CD14-positive monocyte (primary cell): ENCODE data around the gene PHC2. TPM values are rescaled to one million over a fixed set of nuclear protein-coding genes. Genes with fewer than 3 reads are reported as not detected.
A peak's percentile ranks its signal among the peaks of the same experiment; 100 is the strongest.

Experiments
- DNase-seq, 3 donors: peaks; one replicate each; pipeline ENCODE4 v3.0.0-alpha.2; 2011 to 2022
- H2AFZ ChIP-seq: 2 replicates; pipeline ENCODE4 v1.6.0; 2012; ENCODE audit warnings: mild to moderate bottlenecking, low read depth, low read length, inconsistent platforms; ENCODE audit not compliant: insufficient read depth, poor library complexity, severe bottlenecking
- H3K27ac ChIP-seq, 2 donors: 1 replicate in 1 of 2; 2 replicates in 1 of 2; pipeline ENCODE4 v1.5.1; 2012 to 2013; ENCODE audit warnings: low read length in 2 of 2, control low read depth in 1 of 2, inconsistent platforms in 1 of 2, low read depth in 1 of 2, mild to moderate bottlenecking in 1 of 2
- H3K27me3 ChIP-seq, 2 donors: one replicate each; pipeline versions ENCODE4 v1.6.0 to v1.6.1; 2011 to 2013; ENCODE audit warnings: low read length in 2 of 2; ENCODE audit not compliant: control insufficient read depth in 2 of 2, insufficient read depth in 2 of 2
- H3K36me3 ChIP-seq, 2 donors: replicated peaks in 1 of 2; 1 replicate in 1 of 2; 2 replicates in 1 of 2; pipeline versions ENCODE4 v1.5.1 to v1.6.1; 2012 to 2013; ENCODE audit warnings: low read length in 2 of 2, control low read depth in 1 of 2, inconsistent platforms in 1 of 2, mild to moderate bottlenecking in 1 of 2; ENCODE audit not compliant: insufficient read depth in 2 of 2, control insufficient read depth in 1 of 2
- H3K4me1 ChIP-seq, 2 donors: 1 replicate in 1 of 2; 2 replicates in 1 of 2; pipeline versions ENCODE4 v1.5.1 to v1.6.1; 2012 to 2013; ENCODE audit warnings: low read length in 2 of 2, control low read depth in 1 of 2, inconsistent platforms in 1 of 2, mild to moderate bottlenecking in 1 of 2, moderate library complexity in 1 of 2; ENCODE audit not compliant: insufficient read depth in 2 of 2, control insufficient read depth in 1 of 2
- H3K4me2 ChIP-seq: replicated peaks from 2 replicates; pipeline ENCODE3; 2012; ENCODE audit warnings: low read length, moderate library complexity, mild to moderate bottlenecking; ENCODE audit not compliant: poor library complexity, severe bottlenecking; ENCODE audit errors: extremely low read depth
- H3K4me3 ChIP-seq, 3 experiments: fragments of 200-600 bp in 1 of 3; sonication (generic) in 1 of 3; replicated peaks in 1 of 3; 1 replicate in 2 of 3; 2 replicates in 1 of 3; pipeline ENCODE4 v1.5.1; 2011 to 2013; ENCODE audit warnings: low read length in 3 of 3, mild to moderate bottlenecking in 3 of 3, control low read depth in 2 of 3, low read depth in 2 of 3, inconsistent platforms in 1 of 3, moderate library complexity in 1 of 3
- H3K79me2 ChIP-seq: 2 replicates; pipeline ENCODE4 v1.6.0; 2012; ENCODE audit warnings: mild to moderate bottlenecking, control low read depth, inconsistent platforms, low read length, moderate library complexity; ENCODE audit not compliant: insufficient read depth
- H3K9ac ChIP-seq: 2 replicates; pipeline ENCODE4 v1.6.0; 2017; ENCODE audit warnings: low read length, mild to moderate bottlenecking; ENCODE audit not compliant: insufficient read depth, poor library complexity, severe bottlenecking
- H3K9me3 ChIP-seq, 2 donors: replicated peaks in 1 of 2; 1 replicate in 1 of 2; 2 replicates in 1 of 2; pipeline versions ENCODE4 v1.5.1 to v1.6.1; 2012 to 2013; ENCODE audit warnings: low read length in 2 of 2, control low read depth in 1 of 2; ENCODE audit not compliant: control insufficient read depth in 1 of 2, insufficient read depth in 1 of 2
- H4K20me1 ChIP-seq: 2 replicates; pipeline ENCODE4 v1.6.0; 2012; ENCODE audit warnings: mild to moderate bottlenecking, low read length, control low read depth, moderate library complexity; ENCODE audit not compliant: insufficient read depth
- H3K27ac Mint-ChIP-seq, 7 donors: one replicate each; pipeline ENCODE4 v1.8.0; 2020; ENCODE audit warnings: mild to moderate bottlenecking in 7 of 7, mixed read lengths in 7 of 7, moderate library complexity in 6 of 7, inconsistent platforms in 2 of 7
- H3K27me3 Mint-ChIP-seq, 3 donors: one replicate each; pipeline ENCODE4 v1.8.0; 2021 to 2022; ENCODE audit warnings: low read depth in 3 of 3, mild to moderate bottlenecking in 3 of 3, mixed read lengths in 3 of 3, moderate library complexity in 3 of 3, inconsistent platforms in 1 of 3
- H3K36me3 Mint-ChIP-seq, 2 donors: one replicate each; pipeline ENCODE4 v1.8.0; 2020; ENCODE audit warnings: mixed read lengths in 2 of 2, inconsistent platforms in 1 of 2, mild to moderate bottlenecking in 1 of 2
- H3K4me1 Mint-ChIP-seq: one replicate; pipeline ENCODE4 v1.8.0; 2020; ENCODE audit warnings: mild to moderate bottlenecking, mixed read lengths
- H3K4me3 Mint-ChIP-seq, 2 donors: one replicate each; pipeline ENCODE4 v1.8.0; 2020; ENCODE audit warnings: mild to moderate bottlenecking in 2 of 2, mixed read lengths in 2 of 2, moderate library complexity in 1 of 2
- H3K9me3 Mint-ChIP-seq, 7 donors: one replicate each; pipeline ENCODE4 v1.8.0; 2020 to 2022; ENCODE audit warnings: mixed read lengths in 7 of 7, mild to moderate bottlenecking in 6 of 7, moderate library complexity in 6 of 7, inconsistent platforms in 2 of 7
- CTCF ChIP-seq: fragments of 200-600 bp; IDR thresholded peaks from one replicate; pipeline ENCODE4 v1.8.0; 2022; ENCODE audit warnings: antibody characterized with exemption, mild to moderate bottlenecking
- WGBS: methylation state at CpG from one replicate; pipeline ENCODE4 v1.1.5; 2013; ENCODE audit warnings: missing lambda C conversion rate; ENCODE audit not compliant: insufficient coverage; 5-methylcytosine and 5-hydroxymethylcytosine counted together
- intact Hi-C, 2 donors: fragments of 100-400 bp; cut with micrococcal nuclease; formaldehyde crosslinking; loops; one replicate each; pipeline versions ENCODE4 v1.15.0 to v1.15.1; 2023
- polyA plus RNA-seq, 3 donors: library from polyadenylated mRNA; depleted of rRNA in 1 of 3; unstranded in 2 of 3; stranded (reverse) in 1 of 3; fragments of 300-500 nt in 2 of 3; fragments of >200 nt in 1 of 3; fragmentation: Illumina TruSeq in 2 of 3; gene quantifications; 1 replicate in 2 of 3; 2 replicates in 1 of 3; pipeline ENCODE4 v1.2.3, GENCODE V29; 2012 to 2021

PHC2 gene
- polyA plus RNA-seq, 3 donors, result 18.9 to 85.3 (median 53.1) TPM

DNA sequence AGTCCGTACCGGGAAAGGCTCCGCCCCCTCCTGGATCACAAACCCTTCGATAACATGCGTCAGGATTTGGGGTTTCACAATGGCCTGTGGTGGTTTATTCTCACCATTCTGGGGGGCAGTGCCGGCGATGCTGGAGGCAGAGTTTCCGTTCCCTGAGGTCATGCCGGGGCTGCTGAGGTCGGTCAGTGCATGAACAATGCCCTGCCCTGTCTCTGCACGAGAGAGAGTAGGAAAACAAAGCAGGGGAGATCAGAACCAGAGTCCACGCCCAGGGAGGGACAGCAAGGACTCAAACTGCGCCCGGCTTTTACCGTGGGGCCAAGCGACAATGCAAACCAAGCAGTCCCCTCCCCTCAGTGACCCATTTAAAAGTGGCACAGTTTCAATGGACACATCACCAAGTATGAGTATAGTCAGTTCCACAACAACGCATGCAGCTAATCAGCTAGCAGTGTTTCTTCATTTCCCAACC lies 96.8 kb downstream of the PHC2 start:
- 40% methylated on average over 15 of the region's 17 CpGs for WGBS
- no peak overlapping the region for H2AFZ ChIP-seq
- H3K27me3 Mint-ChIP-seq, result no peaks in the 10 kb centered on the region
- peaks cover 75% of the 10 kb centered on the region for H3K79me2 ChIP-seq
- H3K4me2 ChIP-seq, result peak overlapping the region; percentile 44
- H3K9me3 Mint-ChIP-seq, result no peaks in the 10 kb centered on the region
- peak overlapping the region in 1 of 3 experiments; percentile 27 for H3K4me3 ChIP-seq
- H3K27ac Mint-ChIP-seq, result peak overlapping the region; percentile 61 to 85 (median 80)
- peak overlapping the region in 1 of 2 donors; percentile 48 for H3K4me3 Mint-ChIP-seq
- no peak for DNase-seq
- no peaks in the 10 kb centered on the region for H3K27me3 ChIP-seq
- H3K36me3 ChIP-seq, result peaks cover 38 to 45% of the 10 kb centered on the region in 2 donors
- H3K36me3 Mint-ChIP-seq, result peaks cover 56 to 61% of the 10 kb centered on the region in 2 donors
- intact Hi-C loops, result loop anchor here in 1 of 2 donors (2.0 kb wide), 1 partner anchor 15 kb away; no protein-coding TSS in a partner anchor
- H3K9me3 ChIP-seq, result no peaks in the 10 kb centered on the region
- H3K27ac ChIP-seq, result peak overlapping the region; percentile 51 to 79
- peaks cover 90% of the 10 kb centered on the region for H4K20me1 ChIP-seq
- H3K4me1 ChIP-seq, result peaks cover 69 to 83% of the 10 kb centered on the region in 2 donors
- TF ChIP-seq CTCF, result no peak
- no peak overlapping the region for H3K9ac ChIP-seq
- H3K4me1 Mint-ChIP-seq, result peaks cover 80% of the 10 kb centered on the region

DNA sequence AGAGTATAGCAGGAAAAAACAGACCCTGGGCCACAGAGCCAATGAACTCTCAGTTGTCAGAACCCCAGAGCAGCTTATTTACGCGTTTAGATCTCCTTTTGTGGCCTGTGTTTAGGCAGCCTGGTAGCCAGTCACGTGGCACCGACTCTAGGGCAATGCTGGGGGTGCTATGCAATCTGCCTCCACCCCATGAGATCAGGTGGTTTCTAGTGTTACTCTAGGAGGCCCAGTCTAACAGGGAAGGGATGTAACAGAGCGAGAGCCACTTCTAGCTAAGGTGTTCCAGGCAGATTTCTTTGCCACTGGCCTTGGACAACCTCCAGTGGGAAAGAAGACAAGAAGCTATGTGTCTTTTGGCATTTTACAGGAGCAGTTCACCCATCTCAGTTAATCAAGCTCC lies 98.0 kb downstream of the PHC2 start:
- no peak overlapping the region for H2AFZ ChIP-seq
- H3K4me1 Mint-ChIP-seq, result peaks cover 80% of the 10 kb centered on the region
- no peak for TF ChIP-seq CTCF
- peak overlapping the region in 5 of 7 donors; percentile 28 to 55 (median 44) for H3K27ac Mint-ChIP-seq
- intact Hi-C loops, result no loop called here
- H3K9me3 ChIP-seq, result no peaks in the 10 kb centered on the region
- H3K9ac ChIP-seq, result no peak overlapping the region
- H3K36me3 Mint-ChIP-seq, result peaks cover 69% of the 10 kb centered on the region in 2 donors
- peaks cover 92% of the 10 kb centered on the region for H4K20me1 ChIP-seq
- H3K79me2 ChIP-seq, result peaks cover 69% of the 10 kb centered on the region
- H3K27me3 Mint-ChIP-seq, result peaks cover 0 to 1% (median 0%) of the 10 kb centered on the region in 3 donors
- WGBS, result 92% methylated on average over 4 of the region's 5 CpGs
- H3K4me2 ChIP-seq, result no peak overlapping the region
- no peak for DNase-seq
- no peak overlapping the region for H3K4me3 ChIP-seq
- no peak overlapping the region for H3K4me3 Mint-ChIP-seq
- peak overlapping the region in 1 of 2 donors; percentile 79 for H3K27ac ChIP-seq
- peaks cover 51 to 58% of the 10 kb centered on the region in 2 donors for H3K36me3 ChIP-seq
- H3K9me3 Mint-ChIP-seq, result no peaks in the 10 kb centered on the region
- H3K27me3 ChIP-seq, result no peaks in the 10 kb centered on the region
- peaks cover 69 to 83% of the 10 kb centered on the region in 2 donors for H3K4me1 ChIP-seq
